ENCODE measurements around the gene PI4KA. TPM values are rescaled to one million over a fixed set of nuclear protein-coding genes. Genes with fewer than 3 reads are reported as not detected.

Gene PI4KA
- total RNA-seq, 2 experiments from 2014 or later, result 46.9 to 95.7 TPM

DNA sequence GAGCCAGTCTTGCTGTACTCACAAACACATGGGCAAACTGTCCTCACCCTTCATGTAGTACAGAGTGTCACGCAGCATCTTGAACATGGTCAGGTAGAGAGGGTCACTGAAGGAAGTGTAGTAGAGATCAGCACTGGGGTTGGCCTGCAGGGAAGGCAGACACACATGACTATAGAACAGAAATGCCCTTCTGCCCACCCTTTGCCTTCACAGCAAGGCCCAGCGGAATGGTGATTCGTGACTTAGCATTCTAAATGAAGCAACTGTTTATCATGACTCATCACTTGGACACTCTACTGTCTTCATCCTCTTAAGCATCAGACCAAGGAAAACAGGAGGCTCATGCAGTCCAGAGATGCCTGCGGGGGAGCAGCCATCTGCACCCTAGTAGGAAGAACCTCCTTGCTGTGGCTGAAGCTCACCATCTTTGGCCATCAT, 51.3 kb downstream of the PI4KA start:
- POLR2A ChIA-PET, result no interaction called here

DNA sequence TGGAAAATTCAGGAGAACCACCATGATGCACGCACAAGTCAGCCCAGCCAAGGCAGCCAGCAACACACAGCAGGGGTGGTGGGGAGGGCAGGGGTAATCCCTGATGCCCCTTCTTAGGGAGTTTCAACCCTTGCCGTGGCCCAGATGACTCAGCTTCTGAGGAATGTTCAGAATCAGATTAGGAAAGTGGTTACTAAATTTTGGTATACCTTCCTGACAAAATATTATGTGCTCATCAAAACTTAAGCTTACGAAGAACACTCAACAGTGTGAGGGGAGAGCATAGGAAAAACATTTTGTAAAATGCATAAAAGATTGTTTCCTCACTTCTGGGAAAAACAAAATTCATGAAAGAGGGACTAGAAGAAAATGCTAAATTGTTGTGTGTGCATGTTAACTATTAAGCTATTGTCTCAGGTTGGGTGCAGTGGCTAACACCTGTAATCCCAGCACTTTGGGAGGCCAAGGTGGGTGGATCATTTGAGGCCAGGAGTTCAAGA, 52.6 kb downstream of the PI4KA start:
- Histone ChIP-seq H3K4me1 (ENCODE audit: insufficient read depth, low read length, poor library complexity, severe bottlenecking) (peaks cover 4% of the 10 kb centered on the region), H3K79me2 (ENCODE audit: insufficient read depth, low read depth, low read length) (no peaks in the 10 kb centered on the region), H3K9me3 (ENCODE audit: low read length) (no peaks in the 10 kb centered on the region), H3K27ac (ENCODE audit: low read depth, low read length, poor library complexity, severe bottlenecking) (no peak overlapping the region), H2AFZ (ENCODE audit: low read length) (no peak overlapping the region), H3K4me2 (ENCODE audit: low read length) (no peak overlapping the region), H4K20me1 (ENCODE audit: insufficient read depth, low read length) (no peaks in the 10 kb centered on the region), H3K9me2 (ENCODE audit: insufficient read depth, low read length) (no peaks in the 10 kb centered on the region), H3K4me3 (ENCODE audit: low read depth, low read length, poor library complexity, severe bottlenecking) (no peak overlapping the region), H3K36me3 (ENCODE audit: insufficient read depth, low read length) (peaks cover 85% of the 10 kb centered on the region)
- ChIA-PET CTCF (ENCODE audit: unreplicated experiment) (no interaction called here), POLR2A (no interaction called here)
- TF ChIP-seq, protein P1, sequence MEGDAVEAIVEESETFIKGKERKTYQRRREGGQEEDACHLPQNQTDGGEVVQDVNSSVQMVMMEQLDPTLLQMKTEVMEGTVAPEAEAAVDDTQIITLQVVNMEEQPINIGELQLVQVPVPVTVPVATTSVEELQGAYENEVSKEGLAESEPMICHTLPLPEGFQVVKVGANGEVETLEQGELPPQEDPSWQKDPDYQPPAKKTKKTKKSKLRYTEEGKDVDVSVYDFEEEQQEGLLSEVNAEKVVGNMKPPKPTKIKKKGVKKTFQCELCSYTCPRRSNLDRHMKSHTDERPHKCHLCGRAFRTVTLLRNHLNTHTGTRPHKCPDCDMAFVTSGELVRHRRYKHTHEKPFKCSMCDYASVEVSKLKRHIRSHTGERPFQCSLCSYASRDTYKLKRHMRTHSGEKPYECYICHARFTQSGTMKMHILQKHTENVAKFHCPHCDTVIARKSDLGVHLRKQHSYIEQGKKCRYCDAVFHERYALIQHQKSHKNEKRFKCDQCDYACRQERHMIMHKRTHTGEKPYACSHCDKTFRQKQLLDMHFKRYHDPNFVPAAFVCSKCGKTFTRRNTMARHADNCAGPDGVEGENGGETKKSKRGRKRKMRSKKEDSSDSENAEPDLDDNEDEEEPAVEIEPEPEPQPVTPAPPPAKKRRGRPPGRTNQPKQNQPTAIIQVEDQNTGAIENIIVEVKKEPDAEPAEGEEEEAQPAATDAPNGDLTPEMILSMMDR (conservative IDR thresholded peaks at IDR 0.05; ENCODE audit: low read length), result no peak
- no peak for TF ChIP-seq EZH2phosphoT487 (IDR thresholded peaks at IDR 0.05; ENCODE audit: borderline replicate concordance, low read depth, low read length)
- intact Hi-C loops (cut with micrococcal nuclease; ENCODE audit: unreplicated experiment), result no loop called here
- no TSS peak for BruUV-seq (replicated peaks)
- DNase-seq (ENCODE audit: low spot score), result no peak

More for the DNA sequence above, 51.3 kb downstream of the PI4KA start:
- no peaks in the 10 kb centered on the region for H4K20me1 ChIP-seq (ENCODE audit: insufficient read depth, low read length)
- no peaks in the 10 kb centered on the region for H3K9me3 ChIP-seq (ENCODE audit: low read length)
- intact Hi-C loops (cut with micrococcal nuclease; ENCODE audit: unreplicated experiment), result no loop called here
- no peak overlapping the region for H3K4me3 ChIP-seq (ENCODE audit: low read depth, low read length, poor library complexity, severe bottlenecking)
- DNase-seq (ENCODE audit: low spot score), result no peak
- no peak overlapping the region for H3K4me2 ChIP-seq (ENCODE audit: low read length)
- H2AFZ ChIP-seq (ENCODE audit: low read length), result no peak overlapping the region
- BruUV-seq (replicated peaks), result no TSS peak
- H3K79me2 ChIP-seq (ENCODE audit: insufficient read depth, low read depth, low read length), result no peaks in the 10 kb centered on the region
- CTCF ChIA-PET (ENCODE audit: unreplicated experiment), result interaction anchor here (0.5 kb wide), 1 partner anchor 249 kb away, joined by 3 read pairs; no protein-coding TSS in a partner anchor
- no peak for TF ChIP-seq EZH2phosphoT487 (IDR thresholded peaks at IDR 0.05; ENCODE audit: borderline replicate concordance, low read depth, low read length)
- TF ChIP-seq, protein P1 (conservative IDR thresholded peaks at IDR 0.05; ENCODE audit: low read length), result no peak
- peaks cover 83% of the 10 kb centered on the region for H3K36me3 ChIP-seq (ENCODE audit: insufficient read depth, low read length)
- H3K9me2 ChIP-seq (ENCODE audit: insufficient read depth, low read length), result no peaks in the 10 kb centered on the region
- peaks cover 4% of the 10 kb centered on the region for H3K4me1 ChIP-seq (ENCODE audit: insufficient read depth, low read length, poor library complexity, severe bottlenecking)
- H3K27ac ChIP-seq (ENCODE audit: low read depth, low read length, poor library complexity, severe bottlenecking), result no peak overlapping the region

DNA sequence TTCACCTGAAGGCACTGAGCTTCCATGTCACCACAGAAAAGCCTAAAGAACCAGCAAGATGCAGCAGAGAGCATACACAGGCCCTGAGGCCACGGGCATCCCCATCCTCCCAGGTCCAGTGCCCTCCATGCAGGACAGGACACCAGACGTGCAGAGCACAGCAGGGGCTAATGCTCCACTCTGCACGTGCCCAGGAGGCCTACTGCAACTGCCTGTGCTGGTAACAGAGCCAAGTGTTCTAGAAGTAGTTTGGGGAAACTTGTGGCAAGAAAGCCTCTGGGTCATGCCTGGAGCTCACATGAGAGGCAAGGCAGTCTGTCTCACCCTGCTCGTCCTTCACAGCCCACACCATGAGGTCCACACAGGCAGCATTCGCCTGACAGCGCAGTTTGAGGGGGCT, 54.0 kb downstream of the PI4KA start:
- CTCF ChIA-PET (ENCODE audit: unreplicated experiment), result no interaction called here
- POLR2A ChIA-PET, result no interaction called here
- Histone ChIP-seq H3K9me2 (ENCODE audit: insufficient read depth, low read length) (no peaks in the 10 kb centered on the region), H3K4me1 (ENCODE audit: insufficient read depth, low read length, poor library complexity, severe bottlenecking) (peaks cover 4% of the 10 kb centered on the region), H3K4me3 (ENCODE audit: low read depth, low read length, poor library complexity, severe bottlenecking) (no peak overlapping the region), H3K9me3 (ENCODE audit: low read length) (no peaks in the 10 kb centered on the region), H3K27ac (ENCODE audit: low read depth, low read length, poor library complexity, severe bottlenecking) (no peak overlapping the region), H3K79me2 (ENCODE audit: insufficient read depth, low read depth, low read length) (no peaks in the 10 kb centered on the region), H4K20me1 (ENCODE audit: insufficient read depth, low read length) (no peaks in the 10 kb centered on the region), H2AFZ (ENCODE audit: low read length) (no peak overlapping the region), H3K36me3 (ENCODE audit: insufficient read depth, low read length) (peaks cover 85% of the 10 kb centered on the region), H3K4me2 (ENCODE audit: low read length) (no peak overlapping the region)
- no TSS peak for BruUV-seq (replicated peaks)
- intact Hi-C loops (cut with micrococcal nuclease; ENCODE audit: unreplicated experiment), result no loop called here
- no peak for DNase-seq (ENCODE audit: low spot score)
- no peak for TF ChIP-seq EZH2phosphoT487 (IDR thresholded peaks at IDR 0.05; ENCODE audit: borderline replicate concordance, low read depth, low read length)
- TF ChIP-seq, protein P1 (conservative IDR thresholded peaks at IDR 0.05; ENCODE audit: low read length), result no peak

Data from OCI-LY7 (cell line).